NCI-H1694 (cell line): Measurements from ENCODE around the gene SEC14L5.
"Not testable (repeated sequence)": the region's sequence is repeated elsewhere in the genome, so short reads cannot be mapped to it uniquely, and the experiment has no call there.

Experiments
- DNase-seq: peaks from one replicate; lab custom pipeline; 2025; lab: John Stamatoyannopoulos, UW

The SEC14L5 gene

DNA sequence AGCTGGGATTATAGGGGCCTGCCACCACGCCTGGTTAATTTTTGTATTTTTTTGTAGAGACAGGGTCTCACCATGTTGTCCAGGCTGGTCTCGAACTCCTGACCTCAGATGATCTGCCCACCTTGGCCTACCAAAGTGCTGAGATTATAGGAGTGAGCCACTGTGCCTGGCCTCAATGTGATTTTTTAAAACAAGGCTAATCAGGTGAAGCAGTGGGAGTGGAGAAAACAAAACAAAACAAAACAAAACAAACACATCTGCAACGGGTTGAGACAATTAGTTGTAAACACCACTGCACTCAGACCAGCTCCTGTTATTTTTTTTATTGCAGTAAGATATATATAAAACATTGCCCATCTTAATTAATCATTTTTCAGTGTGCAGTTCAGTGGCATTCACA, 6.5 kb upstream of the SEC14L5 start:
- DNase-seq = not testable (repeated sequence)

DNA sequence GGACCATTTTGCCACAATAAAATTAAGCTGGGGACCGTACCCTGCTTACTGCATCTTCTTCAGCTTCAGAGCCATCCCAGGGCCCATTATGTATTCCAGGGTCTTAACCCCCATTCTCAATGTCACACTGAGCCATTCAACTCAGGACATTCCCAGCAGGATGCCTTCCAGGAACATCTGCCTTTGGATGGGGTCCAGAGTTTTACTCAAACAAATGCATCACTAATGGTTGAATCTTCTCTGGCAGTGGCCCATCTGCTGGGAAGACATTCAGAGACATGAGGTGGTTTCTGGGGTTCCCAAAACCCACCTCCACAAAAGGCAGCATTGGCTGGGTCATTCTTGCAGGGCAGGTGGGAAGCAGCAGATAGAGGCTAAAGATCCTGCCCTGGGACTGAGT, 3.4 kb upstream of the SEC14L5 start:
- no peak for DNase-seq

DNA sequence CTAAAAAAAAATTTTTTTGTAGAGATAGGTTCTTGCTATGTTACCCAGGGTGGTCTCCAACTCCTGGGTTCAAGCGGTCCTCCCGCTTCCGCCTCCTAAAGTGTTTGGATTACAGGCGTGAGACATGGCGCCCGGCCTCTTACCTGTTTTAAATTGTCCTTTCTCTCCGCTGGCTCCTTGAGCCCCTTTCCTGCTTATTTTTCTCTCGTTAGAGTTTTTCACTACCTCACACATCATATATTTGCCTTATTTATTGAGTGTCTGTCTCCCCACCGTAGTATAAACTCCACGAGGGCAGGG, 760 bp upstream of the SEC14L5 start:
- DNase-seq = no peak

DNA sequence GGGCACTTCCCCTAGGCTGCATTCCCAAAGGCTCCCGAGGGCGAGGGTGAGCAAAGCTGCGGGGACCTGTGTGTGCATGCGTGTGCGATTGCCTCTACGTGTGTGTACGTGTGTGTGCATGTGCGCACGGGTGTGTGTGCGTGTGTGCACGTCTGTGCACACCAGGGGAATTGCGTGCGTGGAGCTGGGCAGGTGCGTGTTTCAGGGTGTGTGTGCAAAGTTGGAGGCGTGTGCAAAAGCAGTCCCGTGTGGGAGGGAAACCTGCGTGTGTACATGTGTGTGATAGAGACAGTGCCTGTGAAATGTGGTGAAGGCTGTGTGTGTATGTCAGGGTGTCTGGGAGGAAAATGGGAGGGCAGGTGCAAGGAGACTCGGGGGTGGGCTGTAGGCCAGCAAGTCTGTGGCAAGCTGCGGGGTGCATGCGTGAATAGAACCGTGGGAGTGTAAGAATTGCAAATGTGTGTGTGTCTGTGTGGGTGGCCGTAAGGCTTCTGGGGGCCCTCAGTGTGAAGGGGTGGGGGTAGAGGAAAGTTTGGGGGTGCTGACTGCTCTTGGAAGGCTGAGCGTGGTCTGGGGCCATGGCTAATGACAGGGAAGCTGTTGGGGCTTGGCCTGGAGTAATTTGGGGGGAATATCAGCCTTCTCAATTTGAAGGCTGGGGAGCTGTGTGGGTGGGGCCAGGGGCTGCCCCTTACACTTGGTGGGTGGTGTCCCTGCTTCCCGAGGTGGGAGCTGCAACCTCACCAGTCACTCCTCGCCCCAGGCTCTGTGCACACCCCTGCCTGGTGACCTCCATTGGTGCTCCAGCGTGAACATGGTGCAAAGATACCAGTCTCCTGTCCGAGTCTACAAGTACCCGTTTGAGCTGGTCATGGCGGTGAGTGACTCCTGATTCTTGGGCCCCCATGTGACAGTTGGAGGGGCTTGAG, 644 bp downstream of the SEC14L5 start:
- no peak for DNase-seq

DNA sequence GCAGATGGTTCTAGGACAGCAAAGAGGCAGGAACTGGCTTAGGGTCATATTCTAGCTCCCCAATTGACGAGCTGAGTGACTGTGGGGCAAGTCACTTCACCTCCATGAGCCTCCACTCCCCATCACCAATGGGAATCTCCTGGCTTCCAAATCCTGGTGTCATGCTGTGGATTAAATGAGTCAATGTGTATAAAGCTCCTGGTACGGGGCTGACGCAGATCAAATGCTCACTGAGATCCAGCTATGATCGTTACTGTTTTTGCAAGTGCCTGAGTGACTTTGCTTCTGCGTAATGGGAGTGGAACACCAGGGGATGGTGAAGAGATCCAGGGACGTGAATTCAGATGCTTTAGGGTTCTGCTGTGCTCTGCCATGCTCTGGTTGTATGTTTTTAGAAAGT, 2.4 kb downstream of the SEC14L5 start:
- no peak for DNase-seq

DNA sequence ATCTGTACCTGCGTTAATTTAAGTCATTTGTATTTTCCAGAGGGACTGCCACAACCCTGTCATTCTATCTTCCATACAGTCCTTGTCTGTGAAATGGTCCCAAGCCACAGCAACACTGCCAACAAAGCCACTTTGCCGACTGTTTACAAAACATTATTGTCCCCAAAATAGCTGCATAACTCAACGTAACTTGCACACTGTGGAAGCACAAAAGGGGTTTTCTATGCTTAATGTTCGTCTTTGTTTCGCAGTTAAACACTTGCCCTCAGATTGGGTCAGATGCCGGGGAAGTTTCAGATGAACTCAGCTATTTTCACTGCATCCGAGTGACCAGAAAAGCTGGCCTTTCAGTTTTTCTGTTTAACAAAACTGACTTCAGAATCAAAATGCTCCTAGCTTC, 4.6 kb downstream of the SEC14L5 start:
- DNase-seq = no peak

DNA sequence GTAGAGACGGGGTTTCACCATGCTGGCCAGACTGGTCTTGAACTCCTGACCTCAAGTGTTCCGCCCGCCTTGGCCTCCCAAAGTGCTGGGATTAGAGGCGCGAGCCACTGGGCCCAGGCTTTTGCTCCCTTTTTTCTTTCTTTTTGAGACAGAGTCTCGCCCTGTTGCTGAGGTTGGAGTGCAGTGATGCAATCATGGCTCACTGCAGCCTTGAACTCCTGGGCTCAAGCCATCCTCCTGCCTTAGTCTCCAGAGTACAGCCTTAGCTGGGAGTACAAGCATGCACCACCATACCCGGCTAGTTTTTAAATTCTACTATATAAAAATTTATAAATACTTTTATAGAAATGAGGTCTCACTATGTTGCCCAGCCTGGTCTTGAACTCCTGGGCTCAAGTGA, 5.4 kb downstream of the SEC14L5 start:
- DNase-seq = not testable (repeated sequence)

DNA sequence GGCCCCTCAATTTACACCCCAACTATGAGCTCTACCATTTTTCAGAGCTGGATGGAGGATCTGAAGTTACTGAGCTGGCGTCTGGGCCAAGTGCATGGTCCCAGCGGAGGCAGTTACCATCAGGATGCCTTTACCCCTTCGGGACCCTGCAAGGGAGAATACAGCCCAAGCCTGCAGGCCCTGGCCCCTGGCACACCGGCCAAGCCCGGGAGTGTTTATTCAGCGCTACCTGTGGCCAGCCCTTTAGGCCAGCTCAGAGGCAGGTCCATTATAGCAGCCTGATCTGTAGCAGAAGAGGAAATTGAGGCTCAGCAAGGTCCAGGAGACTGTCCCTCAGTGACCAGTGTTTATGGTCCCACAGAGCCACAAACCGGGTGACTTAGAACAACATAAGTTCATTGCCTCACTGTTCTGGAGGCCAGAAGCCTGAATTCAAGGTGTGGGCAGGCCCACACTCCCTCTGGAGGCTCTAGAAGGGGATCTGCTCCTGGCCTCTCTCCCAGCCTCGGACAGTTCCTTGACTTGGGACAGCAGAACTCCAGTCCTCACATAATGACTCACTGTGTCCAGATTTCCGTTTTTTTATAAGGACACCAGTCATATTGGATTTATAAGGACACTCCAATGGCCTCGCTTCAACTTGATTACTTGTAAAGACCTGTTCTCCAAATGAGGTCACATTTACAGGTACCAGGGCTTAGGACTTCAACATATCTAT, 8.8 kb downstream of the SEC14L5 start:
- no peak for DNase-seq

DNA sequence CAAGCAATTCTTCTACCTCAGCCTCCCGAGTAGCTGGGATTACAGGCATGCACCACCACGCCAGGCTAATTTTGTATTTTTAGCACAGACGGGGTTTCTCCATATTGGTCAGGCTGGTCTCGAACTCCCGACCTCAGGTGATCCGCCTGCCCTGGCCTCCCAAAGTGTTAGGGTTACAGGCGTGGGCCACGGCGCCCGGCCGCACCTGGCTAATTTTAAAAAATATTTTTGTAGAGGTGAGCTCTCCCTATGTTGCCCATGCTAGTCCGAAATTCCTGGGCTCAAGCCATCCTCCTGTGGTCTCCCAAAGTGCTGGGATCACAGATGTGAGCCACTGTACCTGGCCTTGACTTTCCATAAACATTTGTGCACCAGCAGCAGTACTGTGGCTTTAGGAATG, 10.1 kb downstream of the SEC14L5 start:
- DNase-seq = not testable (repeated sequence)

DNA sequence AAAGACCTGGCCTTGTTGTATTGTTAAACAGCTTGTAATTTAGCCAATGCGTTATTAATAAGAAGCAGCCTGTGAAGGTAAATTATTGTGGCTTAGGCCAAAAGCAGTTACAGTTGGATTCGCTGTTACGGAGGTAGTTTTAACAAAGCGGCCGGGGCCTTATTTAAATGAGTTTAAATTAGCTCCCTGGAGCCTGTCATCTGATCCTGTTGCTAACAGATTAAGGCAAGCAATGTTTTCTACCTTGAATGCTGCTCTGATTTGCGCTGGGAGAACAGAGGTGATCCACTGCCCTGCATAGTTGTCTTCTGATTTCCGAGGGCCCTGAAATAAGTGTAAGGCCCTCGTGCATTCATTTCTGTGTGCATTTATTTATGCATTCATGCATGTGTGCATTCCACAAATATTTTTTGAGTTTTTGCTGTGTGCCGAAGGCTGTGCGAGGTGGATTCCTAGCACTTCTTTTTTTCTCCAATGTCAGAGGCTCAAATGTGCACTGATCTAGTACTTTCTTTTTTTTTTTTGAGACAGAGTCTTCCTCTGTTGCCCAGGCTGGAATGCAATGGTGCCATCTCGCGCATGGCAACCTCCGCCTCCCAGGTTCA, 10.9 kb downstream of the SEC14L5 start:
- no peak for DNase-seq

DNA sequence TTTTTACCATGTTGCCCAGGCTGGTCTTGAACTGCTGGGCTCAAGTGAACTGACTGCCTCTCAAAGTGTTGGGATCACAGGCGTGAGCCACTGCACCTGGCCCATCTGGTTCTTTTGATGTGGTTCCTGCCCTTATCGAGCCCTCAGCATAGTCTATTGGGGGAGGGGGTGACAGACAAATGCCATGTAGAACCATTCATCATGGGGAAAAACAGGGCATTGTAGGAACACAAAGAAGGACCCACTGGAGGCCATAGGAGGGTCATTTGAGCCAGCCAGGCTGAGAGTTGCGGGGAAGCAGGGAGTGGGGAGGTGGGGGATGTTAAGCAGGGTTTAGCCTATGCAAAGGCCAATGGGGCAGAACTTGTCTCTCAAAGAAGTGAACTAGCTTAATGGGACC, 11.9 kb downstream of the SEC14L5 start:
- DNase-seq = no peak

DNA sequence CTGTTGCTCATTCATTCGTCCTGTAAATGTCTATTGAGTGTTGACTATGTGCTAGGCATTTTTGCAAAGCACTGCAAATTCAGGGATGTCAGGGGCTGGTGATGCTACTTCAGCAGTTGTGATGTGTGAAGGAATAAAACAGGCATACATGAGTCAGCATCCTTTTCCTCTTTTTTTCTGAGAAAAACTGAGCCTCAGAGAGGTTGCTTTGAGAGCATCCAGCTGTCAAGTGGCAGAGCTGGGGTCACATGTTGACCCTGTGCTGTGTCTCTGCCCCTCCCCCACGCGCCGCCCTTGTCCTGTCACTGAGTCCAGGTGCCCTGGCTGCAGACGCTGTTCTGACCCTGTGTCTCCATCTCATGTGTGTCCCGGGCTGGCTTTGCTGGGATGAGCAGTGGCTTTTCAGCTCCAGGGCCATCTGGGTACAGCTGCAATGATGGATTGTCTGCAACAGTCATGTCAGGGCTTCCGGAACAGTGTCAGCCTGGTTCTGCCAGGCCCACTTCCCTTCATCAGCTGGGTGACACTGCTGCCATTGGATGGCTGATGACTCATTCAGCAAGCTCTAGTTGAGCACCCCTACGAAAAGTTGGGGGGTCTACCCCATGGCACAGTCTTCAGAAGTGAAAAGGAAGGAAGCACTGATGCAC, 14.9 kb downstream of the SEC14L5 start:
- DNase-seq = no peak

DNA sequence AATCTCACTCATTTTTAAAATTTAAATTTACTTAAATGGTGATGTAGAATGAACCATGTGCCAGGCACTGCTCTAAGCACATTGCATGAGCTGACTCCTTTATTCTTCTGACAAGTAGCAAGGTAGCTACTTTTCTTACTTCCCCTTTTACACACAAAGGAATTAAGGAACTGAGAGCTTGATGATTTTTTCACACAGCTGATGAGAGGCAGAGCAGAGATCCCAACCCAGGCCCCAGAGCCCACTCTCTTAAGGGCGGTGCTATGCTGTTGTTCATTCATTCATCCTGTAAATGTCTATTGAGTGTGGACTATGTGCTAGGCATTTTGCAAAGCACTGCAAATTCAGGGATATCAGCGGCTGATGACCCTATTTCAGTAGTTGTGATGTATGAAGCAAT, 17.9 kb downstream of the SEC14L5 start:
- DNase-seq = no peak

DNA sequence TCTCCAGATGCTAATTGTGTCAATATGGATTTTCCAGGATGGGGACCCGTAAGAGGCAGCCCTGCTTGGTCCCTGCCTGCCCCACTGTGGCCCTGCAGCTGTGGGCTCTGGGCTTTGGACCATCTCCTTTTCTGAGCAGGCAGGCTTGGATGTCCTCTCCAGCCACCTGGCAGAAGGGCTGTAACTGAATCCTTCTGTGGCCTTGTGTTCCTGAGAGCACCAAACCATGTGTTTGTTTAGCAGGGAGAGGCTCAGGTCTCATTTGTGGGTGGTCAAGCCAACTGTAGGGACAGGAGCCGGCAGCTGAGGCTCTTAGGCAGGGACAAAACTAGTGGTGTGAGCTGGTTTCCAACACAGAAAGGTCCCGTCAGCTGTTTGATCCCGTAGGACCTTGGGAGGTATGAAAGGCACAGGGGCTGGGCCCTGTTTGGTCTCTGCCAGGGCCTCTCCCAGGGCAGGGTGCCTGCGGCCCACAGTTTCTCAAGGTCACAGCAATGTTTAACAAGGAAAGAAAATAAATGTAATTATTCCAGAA, 18.5 kb downstream of the SEC14L5 start:
- no peak for DNase-seq

DNA sequence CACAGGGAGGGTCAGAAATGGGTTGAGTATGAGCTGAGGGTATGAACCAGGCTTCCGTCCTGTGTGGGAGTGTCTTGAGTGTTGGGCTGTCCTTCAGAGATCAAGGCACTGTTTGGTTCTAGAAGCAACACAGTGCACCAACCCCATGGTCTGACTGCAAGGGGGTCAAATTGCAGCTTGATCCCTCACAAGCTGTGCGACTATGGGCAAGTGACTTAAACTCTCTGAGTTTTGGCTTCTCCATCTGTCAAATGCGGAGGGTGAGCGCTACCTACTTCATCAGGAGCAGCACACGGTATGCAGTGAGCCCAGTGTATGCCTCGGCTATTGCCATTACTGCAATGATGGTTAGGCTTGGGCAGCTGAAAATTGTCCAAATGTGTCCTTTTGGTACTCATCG, 21.0 kb downstream of the SEC14L5 start:
- no peak for DNase-seq

DNA sequence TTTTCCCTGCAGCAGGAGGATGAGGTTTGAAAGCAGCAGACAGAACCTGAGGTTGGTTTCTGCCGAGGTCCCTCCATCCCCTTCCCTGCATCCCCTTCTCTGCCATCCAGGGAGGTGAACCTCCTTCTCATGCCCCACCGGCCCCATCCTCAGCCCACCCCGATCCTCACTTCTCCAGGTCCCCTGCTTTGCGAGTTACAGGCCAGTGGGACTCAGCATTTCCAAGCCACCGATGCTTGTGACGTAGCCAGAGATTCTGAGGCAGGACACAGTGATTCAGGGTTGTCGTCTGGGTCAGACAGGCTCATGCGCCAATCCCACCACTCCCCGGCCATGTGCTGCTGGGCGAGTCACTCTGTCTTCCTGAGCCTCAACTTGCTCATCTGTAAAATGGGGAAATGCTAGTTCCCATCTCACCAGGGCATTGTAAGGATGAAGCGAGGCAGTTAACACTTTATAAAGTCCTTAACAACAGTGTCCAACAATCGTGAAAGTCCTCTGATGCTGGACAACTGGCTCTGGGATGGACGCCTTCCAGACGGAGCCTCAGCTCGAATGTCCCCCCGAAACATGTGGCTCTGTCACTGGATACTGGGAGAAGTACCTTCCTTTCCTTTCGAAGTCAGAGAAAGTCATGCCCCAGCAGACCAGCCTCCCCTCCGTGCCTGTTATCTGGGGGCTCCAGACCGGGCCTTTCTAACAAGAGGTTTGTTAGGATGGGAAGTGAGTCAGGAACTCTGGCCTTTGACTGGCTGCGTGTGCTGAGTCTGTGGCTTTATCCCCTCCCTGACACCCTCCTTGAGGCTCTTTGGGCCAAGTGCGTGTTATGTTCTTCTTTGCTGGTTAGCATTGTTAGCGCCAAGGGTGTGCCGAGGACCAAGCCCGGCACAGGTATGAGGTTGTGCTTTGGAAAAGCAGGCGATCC, 21.9 kb downstream of the SEC14L5 start:
- DNase-seq = no peak

DNA sequence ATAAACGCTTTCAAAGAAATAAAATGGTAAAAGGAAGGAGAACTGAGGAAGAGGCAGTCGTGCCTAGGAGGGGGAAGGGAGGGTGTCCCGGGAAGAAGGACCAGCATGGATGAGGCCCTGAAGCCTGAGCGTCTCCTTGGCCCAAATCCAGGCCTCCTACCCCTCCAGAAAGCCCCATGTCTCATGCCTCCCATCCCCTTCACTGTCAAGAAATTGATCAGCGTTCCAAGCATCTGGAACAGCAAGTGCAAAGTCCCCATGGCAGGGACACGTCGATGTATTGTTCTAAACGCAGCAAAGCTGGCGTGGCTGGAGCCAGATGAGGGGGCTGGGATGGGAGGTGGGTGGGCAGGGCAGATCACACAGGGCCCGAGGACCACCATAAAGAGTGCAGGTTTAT, 22.6 kb downstream of the SEC14L5 start:
- no peak for DNase-seq

DNA sequence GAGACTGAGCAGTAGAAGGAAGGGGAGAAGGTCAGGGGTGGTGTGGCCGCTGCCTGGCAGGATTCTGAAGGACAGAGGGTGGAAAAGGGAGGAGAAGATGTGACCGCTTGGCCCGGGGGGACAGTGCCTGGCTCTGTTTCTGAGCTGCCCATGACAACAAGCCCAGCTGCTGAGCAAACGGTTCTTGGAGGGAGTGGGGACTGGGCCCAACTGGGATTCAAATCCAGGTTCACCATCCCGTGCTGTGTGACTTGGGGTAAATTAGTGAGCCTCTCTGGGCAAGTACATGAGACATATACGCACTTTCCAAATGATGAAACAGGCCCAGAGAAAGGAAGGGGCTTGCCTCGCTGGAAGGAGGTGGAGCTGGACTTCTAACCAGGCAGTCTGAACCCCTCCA, 23.3 kb downstream of the SEC14L5 start:
- no peak for DNase-seq

DNA sequence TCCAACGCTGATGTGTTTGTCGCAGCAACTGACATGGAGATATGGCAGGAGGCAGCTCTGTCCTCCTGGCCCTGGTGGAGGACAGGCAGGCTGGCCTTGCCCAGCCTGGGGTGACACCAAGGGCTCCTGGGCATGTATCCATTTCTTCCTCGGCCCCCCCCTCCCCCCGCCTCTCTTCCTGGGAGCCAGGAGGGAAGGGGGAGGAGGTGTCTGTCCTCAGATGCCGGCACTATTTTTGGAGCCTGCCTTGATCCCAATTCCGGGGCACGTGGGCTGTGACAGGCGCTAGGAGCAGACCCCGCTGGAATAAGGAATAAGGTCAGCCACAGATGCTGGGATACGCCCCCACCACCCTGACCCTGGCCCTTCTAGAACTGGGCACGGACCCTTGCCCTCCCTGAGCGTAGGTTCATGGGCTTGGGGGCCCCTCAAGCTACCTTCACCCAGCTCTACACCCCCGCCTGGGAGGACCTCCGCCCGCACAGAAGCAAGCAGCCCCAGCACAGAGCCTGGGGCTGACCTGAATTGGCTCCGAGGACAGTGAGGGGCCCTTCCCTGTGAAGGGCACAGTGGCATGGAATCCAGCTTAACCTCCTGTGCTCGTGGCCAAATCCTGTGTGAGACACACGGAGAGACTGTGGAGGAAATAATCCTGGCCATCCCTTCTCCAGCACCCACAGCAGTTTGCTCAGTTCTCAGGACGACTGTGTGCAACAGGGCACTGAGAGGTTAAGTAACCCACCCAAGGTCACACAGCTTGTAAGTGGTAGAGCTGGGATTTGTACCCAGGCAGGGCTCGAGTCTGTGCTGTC, 24.1 kb downstream of the SEC14L5 start:
- no peak for DNase-seq

DNA sequence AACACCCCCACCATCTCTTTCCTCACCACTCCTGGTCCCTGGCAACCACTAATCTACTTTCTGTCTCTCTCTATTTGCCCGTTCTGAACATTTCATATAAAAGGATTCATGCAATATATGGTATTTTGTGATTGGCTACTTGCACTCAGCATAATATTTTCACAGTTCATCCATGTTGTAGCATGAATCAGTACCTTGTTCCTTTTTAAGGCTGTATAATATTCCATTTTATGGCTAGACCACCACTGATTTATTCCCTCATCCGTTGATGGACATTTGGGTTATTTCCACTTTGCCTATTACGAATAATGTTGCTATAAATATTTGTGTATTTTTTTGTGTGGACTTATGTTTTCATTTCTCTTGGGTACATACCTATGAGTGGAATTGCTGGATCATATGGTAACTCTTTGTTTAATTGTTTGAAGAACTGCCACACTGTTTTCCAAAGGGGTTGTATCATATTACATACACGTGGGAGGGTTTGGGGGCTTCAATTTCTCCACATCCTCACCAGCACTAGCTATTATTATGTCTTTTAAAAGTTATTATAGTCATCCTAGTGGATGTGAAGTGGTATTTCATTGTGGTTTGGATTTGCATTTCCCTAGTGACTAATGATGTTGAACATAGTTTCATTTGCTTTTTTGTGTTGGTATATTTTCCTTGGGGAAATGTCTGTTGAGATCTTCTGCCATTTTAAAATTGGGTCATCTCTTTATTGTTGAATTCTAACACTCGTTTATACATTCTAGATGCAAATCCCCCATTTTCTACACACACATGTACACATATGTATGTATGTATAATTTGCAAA, 26.3 kb downstream of the SEC14L5 start:
- no peak for DNase-seq
